Stimulated activated CD4-positive, alpha-beta T cell treated with anti-CD3 and anti-CD28 coated beads, Interleukin-1b, Interleukin-23, amount 100 ng/mL, for 48 hours (primary cell): ENCODE results near the gene LAPTM5.

Experiments used
- DNase-seq: peaks from one replicate; pipeline ENCODE4 v3.0.0-alpha.2; 2020

LAPTM5 gene

GRCh38 chr1:30727824-30728223 is 29.8 kb downstream of the LAPTM5 start:
- no peak for DNase-seq

DNA sequence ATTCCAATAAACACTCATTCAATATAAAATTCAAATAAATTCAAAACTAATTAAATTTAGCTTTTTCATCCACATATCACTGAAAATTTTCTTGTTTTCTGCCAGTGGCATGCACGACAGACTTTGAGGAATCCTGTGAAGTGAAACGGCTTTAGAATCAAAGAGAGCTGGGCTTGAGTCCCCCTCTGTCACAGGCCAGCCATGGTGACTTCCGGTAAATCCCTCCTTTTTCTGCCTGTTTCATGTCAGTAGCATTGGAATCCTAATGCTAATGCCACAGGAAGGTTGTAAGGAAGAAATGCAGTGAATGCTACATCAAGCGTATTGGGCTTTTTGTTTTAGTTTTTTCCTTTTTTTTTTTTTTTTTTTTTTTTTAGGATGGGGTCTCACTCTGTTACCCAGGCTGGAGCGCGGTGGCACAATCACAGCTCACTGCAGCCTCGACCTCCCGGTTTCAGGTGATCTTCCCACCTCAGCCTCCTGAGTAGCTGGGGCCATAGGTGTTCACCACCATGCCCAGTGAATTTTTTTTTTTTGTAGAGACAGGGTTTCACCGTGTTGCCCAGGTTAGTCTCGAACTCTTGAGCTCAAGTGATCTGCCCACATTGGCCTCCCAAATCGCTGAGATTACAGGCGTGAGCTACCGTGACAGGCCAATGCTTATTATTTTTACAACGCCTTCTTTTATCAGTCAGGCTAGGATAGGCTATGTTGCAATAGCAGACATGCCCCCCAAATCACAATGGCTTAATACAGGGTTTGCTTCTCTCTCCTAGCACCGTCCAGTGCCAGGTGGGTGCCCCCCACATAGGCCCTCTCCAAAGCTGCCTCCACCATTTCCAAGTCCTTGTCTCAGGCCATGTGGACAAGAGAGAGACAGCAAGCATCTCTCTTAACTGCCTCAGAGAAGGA is 30.5 kb downstream of the LAPTM5 start:
- no peak for DNase-seq

DNA sequence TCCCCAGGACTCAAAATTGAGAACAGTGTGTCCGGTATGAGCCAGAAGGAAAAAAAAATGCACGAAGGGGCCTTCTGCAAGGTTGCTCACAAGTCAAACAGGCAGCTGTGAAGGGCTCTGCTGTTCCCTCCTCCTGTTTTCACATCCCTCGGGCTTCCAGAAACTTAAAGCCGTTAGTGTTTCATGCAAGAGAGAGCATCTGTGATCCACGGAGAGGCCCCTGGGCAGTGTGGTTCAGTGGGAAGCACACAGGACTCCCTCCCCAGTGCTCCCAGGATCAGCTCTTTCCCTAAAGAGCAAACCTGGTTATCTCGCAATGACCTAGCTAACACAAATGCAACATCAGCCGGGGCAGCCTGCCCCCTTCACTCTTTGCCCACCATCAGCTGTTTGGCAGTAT is 31.3 kb downstream of the LAPTM5 start:
- DNase-seq, result no peak

DNA sequence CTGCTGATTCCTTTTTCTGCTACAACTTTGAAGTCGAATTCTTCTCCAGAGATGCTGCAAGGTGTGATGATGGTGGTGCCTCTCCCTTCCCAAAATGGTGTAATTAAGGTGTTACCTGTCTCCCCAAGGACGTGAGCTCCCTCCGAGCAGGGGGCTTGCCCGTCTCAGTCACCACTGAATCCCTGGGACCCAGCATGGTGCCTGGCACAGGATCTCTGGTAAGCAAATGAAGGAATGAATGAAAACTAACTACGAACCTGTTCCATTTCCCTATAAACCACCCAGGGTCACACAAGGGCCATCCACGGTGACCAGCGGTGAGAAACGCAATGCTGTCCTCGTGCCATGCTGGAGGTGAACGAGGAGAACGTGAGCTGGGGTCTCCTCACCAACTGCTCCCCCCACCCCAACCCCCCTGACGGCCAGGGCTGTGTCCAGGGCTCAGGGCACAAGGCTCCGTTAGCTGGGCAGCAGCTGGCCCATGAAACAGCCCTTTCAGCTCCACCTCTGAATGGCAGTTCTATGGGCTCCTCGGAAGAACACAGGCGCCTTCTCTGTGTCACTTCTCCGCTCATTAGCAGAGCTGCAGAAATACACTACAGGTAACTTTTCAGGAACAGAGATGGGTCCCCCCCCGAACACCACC is 32.0 kb downstream of the LAPTM5 start:
- no peak for DNase-seq

GRCh38 chr1:30724655-30725421 is 32.7 kb downstream of the LAPTM5 start:
- DNase-seq, result no peak

DNA sequence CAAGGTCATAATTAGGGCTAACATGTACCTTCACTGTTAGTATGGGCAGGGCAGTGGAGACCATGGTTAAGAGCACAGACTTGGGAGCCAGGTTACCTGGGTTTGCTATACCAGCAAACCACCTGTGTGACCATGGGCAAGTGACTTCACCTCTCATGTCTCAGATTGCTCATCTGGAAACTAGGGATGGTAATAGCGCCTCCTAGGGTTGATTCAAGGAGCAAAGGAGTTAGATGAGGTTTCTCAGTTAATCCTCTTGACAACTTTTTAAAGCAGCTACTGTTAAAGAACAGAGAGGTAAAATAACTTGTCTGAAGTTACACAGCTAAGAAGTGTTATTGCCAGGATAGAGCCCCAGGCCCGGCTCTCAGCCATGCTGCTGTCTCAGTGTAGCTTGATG is 33.4 kb downstream of the LAPTM5 start:
- no peak for DNase-seq

DNA sequence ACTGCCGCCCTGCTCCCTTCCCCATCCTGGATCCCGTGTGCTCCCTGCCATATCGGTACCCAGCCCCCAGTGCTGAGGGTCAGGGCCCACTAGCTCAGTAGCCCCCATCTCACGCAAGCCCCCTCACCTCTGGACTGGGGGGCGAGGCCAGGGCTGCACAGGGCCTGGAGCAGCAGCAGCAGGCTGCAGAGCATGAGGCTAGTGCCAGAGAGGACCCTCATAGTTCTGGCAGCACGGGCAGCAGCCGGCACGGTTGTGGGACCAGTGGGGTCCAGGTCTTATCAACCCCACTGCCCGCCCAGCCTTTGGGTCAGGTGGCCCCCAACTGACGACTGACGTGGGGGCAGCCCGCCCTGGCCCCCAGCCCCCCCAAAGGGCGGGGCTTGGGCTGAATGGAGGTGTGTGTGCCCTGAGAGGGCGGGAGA is 34.2 kb downstream of the LAPTM5 start, which contains the start of gene MATN1:
Gene MATN1, minus strand, starts transcription at position 255 of the 425 bp plus-strand sequence. Its CDS starts 34 bp downstream, at position 221.
- DNase-seq, result no peak

DNA sequence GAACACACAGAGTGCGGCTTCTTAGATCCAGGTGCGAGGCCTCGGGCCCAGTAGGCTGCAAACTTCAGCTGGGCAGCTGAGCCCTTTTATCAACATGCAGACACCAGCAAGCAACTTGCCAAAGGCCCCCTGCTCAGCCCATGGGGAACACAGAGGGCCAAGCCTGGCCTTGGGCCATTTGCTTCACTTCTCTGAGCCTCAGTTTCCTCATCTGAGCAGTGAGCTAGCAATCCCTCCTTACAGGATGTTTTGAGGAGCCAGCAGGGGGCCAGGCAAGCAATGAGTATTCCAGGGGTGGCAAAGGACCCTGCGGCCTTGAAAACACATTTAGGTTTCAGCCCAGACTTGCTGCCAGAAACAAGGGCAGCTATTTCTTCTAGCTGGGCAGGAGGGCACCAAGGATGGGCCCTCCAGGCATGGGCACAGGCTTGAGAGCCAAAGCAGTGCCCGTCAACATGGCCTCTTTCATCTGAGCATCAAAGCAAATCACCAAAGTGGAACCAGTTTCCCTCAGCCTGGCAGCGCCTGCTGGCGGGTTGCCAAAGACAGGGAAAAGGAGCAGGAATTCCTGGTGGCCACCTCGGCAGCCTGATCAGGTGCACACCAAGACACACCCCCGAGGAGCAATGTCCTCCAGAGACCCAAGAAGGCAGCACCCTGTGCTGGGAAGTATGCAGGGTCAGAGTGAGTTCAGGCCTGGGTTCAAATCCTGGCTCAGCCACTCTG is 35.6 kb downstream of the LAPTM5 start:
- DNase-seq, result no peak

DNA sequence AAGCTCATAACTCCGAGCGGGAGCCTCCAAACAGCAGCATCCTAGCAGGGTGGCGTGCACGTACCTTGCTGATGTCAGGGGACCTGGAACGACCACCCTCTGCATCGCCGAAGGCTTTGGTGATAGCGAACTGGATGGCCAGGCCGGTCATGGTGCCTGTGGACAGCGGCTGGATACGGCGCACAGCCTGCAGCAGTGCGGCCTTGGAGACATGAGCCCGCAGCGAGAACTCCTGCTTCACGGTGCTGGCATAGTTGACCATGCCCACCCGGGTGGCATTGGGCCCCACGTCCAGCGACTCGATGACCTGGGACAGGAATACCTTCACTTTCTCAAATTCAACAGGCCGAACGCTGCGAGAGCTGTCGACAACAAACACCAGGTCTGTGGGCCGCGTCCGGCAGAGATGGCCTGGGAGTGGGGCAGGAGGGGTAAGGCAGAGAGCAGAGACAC is 36.2 kb downstream of the LAPTM5 start:
- no peak for DNase-seq

GRCh38 chr1:30720271-30721223 is 37.0 kb downstream of the LAPTM5 start:
- DNase-seq, result no peak

DNA sequence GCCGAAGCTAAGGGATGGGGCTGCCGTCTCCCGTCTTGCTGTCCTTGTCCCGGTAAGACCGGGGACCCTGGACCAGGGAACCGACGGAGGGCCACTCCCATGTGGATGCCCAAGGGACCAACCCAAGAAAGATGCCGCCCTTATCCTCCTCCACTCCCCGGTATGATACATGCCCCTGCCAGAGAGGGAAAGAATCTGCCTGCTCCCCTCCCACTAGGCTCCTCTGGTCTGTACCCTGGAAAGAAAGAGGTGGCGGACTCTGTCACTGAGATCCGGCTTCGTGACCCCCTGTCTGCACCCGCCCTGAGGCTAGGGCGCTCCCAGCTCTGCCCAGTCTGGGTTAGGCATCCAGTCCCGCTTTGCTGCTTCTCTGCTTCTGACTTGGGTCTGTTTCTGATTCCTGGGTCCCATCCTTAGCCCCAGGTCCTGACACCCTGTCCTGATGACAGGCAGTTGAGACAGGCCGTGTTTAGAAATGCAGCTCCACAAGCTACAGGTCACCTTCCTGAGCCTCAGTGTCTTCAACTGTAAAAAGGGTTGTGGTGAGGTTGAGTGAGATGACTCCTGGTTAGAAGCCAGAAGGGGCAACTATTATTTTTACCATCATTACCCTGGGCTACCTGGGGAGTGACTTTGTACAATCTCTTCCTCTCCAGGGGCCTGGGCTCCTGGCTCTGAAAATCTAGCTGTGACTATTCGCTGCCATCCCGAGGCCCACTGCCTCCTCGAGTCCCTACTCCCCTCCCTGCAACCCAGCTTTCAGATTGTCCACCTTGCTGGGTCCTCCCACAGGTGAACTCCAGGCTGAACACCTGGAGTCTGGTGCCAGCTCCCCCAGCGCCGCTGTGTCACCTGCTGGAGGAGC is 37.9 kb downstream of the LAPTM5 start:
- DNase-seq, result no peak

DNA sequence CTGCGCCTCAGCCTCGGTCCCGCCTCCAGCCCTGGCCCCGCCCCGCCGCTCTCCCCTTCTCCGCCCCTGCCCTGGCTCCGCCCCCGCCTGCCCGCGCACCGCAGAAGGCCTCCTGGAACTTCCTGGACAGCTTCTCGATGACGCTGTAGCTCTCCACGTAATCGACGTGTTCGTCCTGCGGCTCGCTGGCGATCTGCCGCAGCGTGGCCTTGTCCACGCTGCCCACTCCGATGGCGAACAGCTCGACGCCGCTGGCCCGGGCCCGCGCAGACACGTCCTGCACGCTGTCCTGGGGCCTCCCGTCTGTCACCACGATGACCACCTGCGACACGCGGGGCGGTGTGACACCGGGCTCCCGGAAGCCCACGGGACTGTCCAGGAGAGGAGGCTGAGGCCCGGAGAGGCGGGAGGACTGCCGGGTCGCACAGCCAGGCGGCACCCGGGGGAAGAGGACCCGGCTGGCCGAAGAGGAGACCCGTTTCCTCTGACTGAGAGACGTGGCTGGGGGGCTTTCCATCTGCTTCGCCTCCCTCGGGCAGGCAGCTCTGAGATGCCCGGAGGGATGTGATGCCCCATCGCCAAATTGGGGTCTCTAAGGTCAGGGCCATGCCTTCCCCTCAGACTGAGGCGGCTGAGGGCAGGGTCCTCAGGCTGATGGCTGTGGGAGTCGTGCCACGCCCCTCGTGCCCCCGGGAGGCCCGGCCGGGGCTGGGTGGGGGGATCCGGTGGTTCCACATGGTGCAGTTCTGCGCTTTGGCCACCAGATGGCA is 38.8 kb downstream of the LAPTM5 start:
- peak; percentile 84 for DNase-seq

DNA sequence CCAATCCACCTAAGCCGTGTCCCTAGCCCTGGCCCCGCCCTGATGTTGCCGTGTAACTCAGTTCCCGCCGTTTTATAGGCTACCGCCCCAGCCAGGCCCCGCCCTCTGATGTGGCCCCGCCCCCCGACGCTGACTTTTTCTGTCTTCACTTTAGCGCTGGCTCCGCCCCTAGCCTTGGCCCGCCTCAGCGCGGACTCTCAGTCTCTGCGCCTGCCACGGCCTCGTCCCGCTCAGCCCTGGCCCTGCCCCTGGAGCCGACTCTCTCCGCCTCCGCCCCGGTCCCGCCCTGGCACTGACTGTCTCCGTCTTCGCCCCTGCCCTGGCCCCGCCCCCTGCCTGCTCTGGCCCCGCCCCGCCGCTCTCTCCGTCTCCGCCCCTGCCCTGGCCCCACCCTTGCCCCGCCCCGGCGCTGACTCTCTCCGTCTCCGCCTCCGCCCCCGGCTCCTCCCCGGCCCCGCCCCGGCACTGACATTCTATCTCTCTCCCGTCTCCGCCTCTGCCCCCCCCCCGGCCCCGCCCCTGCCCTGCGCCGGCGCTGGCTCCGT is 39.4 kb downstream of the LAPTM5 start:
- peak; percentile 99 for DNase-seq

GRCh38 chr1:30716646-30717045 is 40.9 kb downstream of the LAPTM5 start:
- no peak for DNase-seq

- no peak for DNase-seq
Observed at GRCh38 chr1:30715886-30716285, 41.7 kb downstream of the LAPTM5 start.

GRCh38 chr1:30715216-30715615 is 42.4 kb downstream of the LAPTM5 start:
- DNase-seq, result no peak

GRCh38 chr1:30714536-30715090 is 43.0 kb downstream of the LAPTM5 start:
- DNase-seq, result no peak

GRCh38 chr1:30714025-30714424 is 43.5 kb downstream of the LAPTM5 start:
- DNase-seq, result no peak

GRCh38 chr1:30713311-30713710 is 44.3 kb downstream of the LAPTM5 start:
- no peak for DNase-seq
